Measurements from ENCODE around the gene ATAD5.
A peak's percentile ranks its signal among the peaks of the same experiment; 100 is the strongest.

ATAD5 gene

GRCh38 chr17:30854146-30854545, 22.4 kb downstream of the ATAD5 start:
- H3K4me3 ChIP-seq (ENCODE audit: low read depth in 1 of 2, low read length in 2 of 2), result no peak overlapping the region
- no peaks in the 10 kb centered on the region for H3K4me1 ChIP-seq (ENCODE audit: control insufficient read depth in 1 of 2, insufficient read depth in 2 of 2, low read length in 2 of 2)
- H3K9ac ChIP-seq (ENCODE audit: low read depth in 1 of 2, low read length in 2 of 2), result no peak overlapping the region
- H3K27ac ChIP-seq (ENCODE audit: low read depth, low read length), result no peak overlapping the region
- peaks cover under 1 to 3% of the 10 kb centered on the region in 2 donors for H3K36me3 ChIP-seq (ENCODE audit: control insufficient read depth in 1 of 2, insufficient read depth in 2 of 2, low read length in 2 of 2)
- H3K9me3 ChIP-seq (ENCODE audit: control insufficient read depth in 1 of 2, low read length in 2 of 2), result no peaks in the 10 kb centered on the region
- H3K27me3 ChIP-seq (ENCODE audit: control insufficient read depth in 1 of 2, insufficient read depth in 2 of 2, low read length in 2 of 2), result no peaks in the 10 kb centered on the region

- H3K9me3 ChIP-seq (ENCODE audit: control insufficient read depth in 1 of 2, low read length in 2 of 2), result no peaks in the 10 kb centered on the region
- H3K27me3 ChIP-seq (ENCODE audit: control insufficient read depth in 1 of 2, insufficient read depth in 2 of 2, low read length in 2 of 2), result no peaks in the 10 kb centered on the region
- no peak overlapping the region for H3K4me3 ChIP-seq (ENCODE audit: low read depth in 1 of 2, low read length in 2 of 2)
- H3K4me1 ChIP-seq (ENCODE audit: control insufficient read depth in 1 of 2, insufficient read depth in 2 of 2, low read length in 2 of 2), result no peaks in the 10 kb centered on the region
- H3K27ac ChIP-seq (ENCODE audit: low read depth, low read length), result no peak overlapping the region
- H3K9ac ChIP-seq (ENCODE audit: low read depth in 1 of 2, low read length in 2 of 2), result no peak overlapping the region
- H3K36me3 ChIP-seq (ENCODE audit: control insufficient read depth in 1 of 2, insufficient read depth in 2 of 2, low read length in 2 of 2), result no peaks in the 10 kb centered on the region
Measured at GRCh38 chr17:30858556-30859250, 26.9 kb downstream of the ATAD5 start.

- H3K36me3 ChIP-seq (ENCODE audit: control insufficient read depth in 1 of 2, insufficient read depth in 2 of 2, low read length in 2 of 2), result no peaks in the 10 kb centered on the region
Measured at GRCh38 chr17:30864636-30865035, 32.9 kb downstream of the ATAD5 start.

GRCh38 chr17:30869005-30869404, 37.2 kb downstream of the ATAD5 start:
- Histone ChIP-seq H3K9me3 (ENCODE audit: control insufficient read depth in 1 of 2, low read length in 2 of 2) (no peaks in the 10 kb centered on the region), H3K4me3 (ENCODE audit: low read depth in 1 of 2, low read length in 2 of 2) (no peak overlapping the region), H3K36me3 (ENCODE audit: control insufficient read depth in 1 of 2, insufficient read depth in 2 of 2, low read length in 2 of 2) (peaks cover 0 to 10% of the 10 kb centered on the region in 2 donors)

More at GRCh38 chr17:30864636-30865035, 32.9 kb downstream of the ATAD5 start:
- Histone ChIP-seq H3K9ac (ENCODE audit: low read depth in 1 of 2, low read length in 2 of 2) (no peak overlapping the region), H3K27me3 (ENCODE audit: control insufficient read depth in 1 of 2, insufficient read depth in 2 of 2, low read length in 2 of 2) (no peaks in the 10 kb centered on the region), H3K4me3 (ENCODE audit: low read depth in 1 of 2, low read length in 2 of 2) (no peak overlapping the region), H3K27ac (ENCODE audit: low read depth, low read length) (no peak overlapping the region), H3K4me1 (ENCODE audit: control insufficient read depth in 1 of 2, insufficient read depth in 2 of 2, low read length in 2 of 2) (no peaks in the 10 kb centered on the region), H3K9me3 (ENCODE audit: control insufficient read depth in 1 of 2, low read length in 2 of 2) (no peaks in the 10 kb centered on the region)

GRCh38 chr17:30886187-30886586, 54.4 kb downstream of the ATAD5 start:
- Histone ChIP-seq H3K9me3 (ENCODE audit: control insufficient read depth in 1 of 2, low read length in 2 of 2) (no peaks in the 10 kb centered on the region), H3K27me3 (ENCODE audit: control insufficient read depth in 1 of 2, insufficient read depth in 2 of 2, low read length in 2 of 2) (no peaks in the 10 kb centered on the region), H3K4me1 (ENCODE audit: control insufficient read depth in 1 of 2, insufficient read depth in 2 of 2, low read length in 2 of 2) (no peaks in the 10 kb centered on the region), H3K4me3 (ENCODE audit: low read depth in 1 of 2, low read length in 2 of 2) (no peak overlapping the region), H3K27ac (ENCODE audit: low read depth, low read length) (no peak overlapping the region), H3K36me3 (ENCODE audit: control insufficient read depth in 1 of 2, insufficient read depth in 2 of 2, low read length in 2 of 2) (peaks cover 0 to 4% of the 10 kb centered on the region in 2 donors), H3K9ac (ENCODE audit: low read depth in 1 of 2, low read length in 2 of 2) (no peak overlapping the region)

More at GRCh38 chr17:30869005-30869404, 37.2 kb downstream of the ATAD5 start:
- Histone ChIP-seq H3K9ac (ENCODE audit: low read depth in 1 of 2, low read length in 2 of 2) (no peak overlapping the region), H3K27ac (ENCODE audit: low read depth, low read length) (no peak overlapping the region), H3K27me3 (ENCODE audit: control insufficient read depth in 1 of 2, insufficient read depth in 2 of 2, low read length in 2 of 2) (no peaks in the 10 kb centered on the region), H3K4me1 (ENCODE audit: control insufficient read depth in 1 of 2, insufficient read depth in 2 of 2, low read length in 2 of 2) (no peaks in the 10 kb centered on the region)

GRCh38 chr17:30894236-30894635, 62.5 kb downstream of the ATAD5 start:
- Histone ChIP-seq H3K27me3 (ENCODE audit: control insufficient read depth in 1 of 2, insufficient read depth in 2 of 2, low read length in 2 of 2) (no peaks in the 10 kb centered on the region), H3K9me3 (ENCODE audit: control insufficient read depth in 1 of 2, low read length in 2 of 2) (no peaks in the 10 kb centered on the region), H3K4me3 (ENCODE audit: low read depth in 1 of 2, low read length in 2 of 2) (no peak overlapping the region), H3K27ac (ENCODE audit: low read depth, low read length) (no peak overlapping the region), H3K4me1 (ENCODE audit: control insufficient read depth in 1 of 2, insufficient read depth in 2 of 2, low read length in 2 of 2) (no peaks in the 10 kb centered on the region), H3K36me3 (ENCODE audit: control insufficient read depth in 1 of 2, insufficient read depth in 2 of 2, low read length in 2 of 2) (peaks cover 0 to 19% of the 10 kb centered on the region in 2 donors), H3K9ac (ENCODE audit: low read depth in 1 of 2, low read length in 2 of 2) (no peak overlapping the region)

GRCh38 chr17:30897311-30897710, 65.5 kb downstream of the ATAD5 start:
- no peaks in the 10 kb centered on the region for H3K27me3 ChIP-seq (ENCODE audit: control insufficient read depth in 1 of 2, insufficient read depth in 2 of 2, low read length in 2 of 2)
- no peaks in the 10 kb centered on the region for H3K9me3 ChIP-seq (ENCODE audit: control insufficient read depth in 1 of 2, low read length in 2 of 2)
- no peak overlapping the region for H3K9ac ChIP-seq (ENCODE audit: low read depth in 1 of 2, low read length in 2 of 2)
- peaks cover 4 to 22% of the 10 kb centered on the region in 2 donors for H3K36me3 ChIP-seq (ENCODE audit: control insufficient read depth in 1 of 2, insufficient read depth in 2 of 2, low read length in 2 of 2)
- H3K4me3 ChIP-seq (ENCODE audit: low read depth in 1 of 2, low read length in 2 of 2), result no peak overlapping the region
- no peak overlapping the region for H3K27ac ChIP-seq (ENCODE audit: low read depth, low read length)
- H3K4me1 ChIP-seq (ENCODE audit: control insufficient read depth in 1 of 2, insufficient read depth in 2 of 2, low read length in 2 of 2), result no peaks in the 10 kb centered on the region

- Histone ChIP-seq H3K9me3 (ENCODE audit: control insufficient read depth in 1 of 2, low read length in 2 of 2) (no peaks in the 10 kb centered on the region), H3K36me3 (ENCODE audit: control insufficient read depth in 1 of 2, insufficient read depth in 2 of 2, low read length in 2 of 2) (peaks cover 0 to 13% of the 10 kb centered on the region in 2 donors), H3K4me3 (ENCODE audit: low read depth in 1 of 2, low read length in 2 of 2) (peak overlapping the region; percentile 86 to 98), H3K27me3 (ENCODE audit: control insufficient read depth in 1 of 2, insufficient read depth in 2 of 2, low read length in 2 of 2) (no peaks in the 10 kb centered on the region), H3K9ac (ENCODE audit: low read depth in 1 of 2, low read length in 2 of 2) (peak overlapping the region; percentile 71 to 87), H3K4me1 (ENCODE audit: control insufficient read depth in 1 of 2, insufficient read depth in 2 of 2, low read length in 2 of 2) (peaks cover 7 to 13% of the 10 kb centered on the region in 2 donors), H3K27ac (ENCODE audit: low read depth, low read length) (peak overlapping the region; percentile 26)
Measured at GRCh38 chr17:30905742-30906100, 74.0 kb downstream of the ATAD5 start.

- Histone ChIP-seq H3K27ac (ENCODE audit: low read depth, low read length) (peak within 1 kb of the TSS; percentile 26), H3K4me3 (ENCODE audit: low read depth in 1 of 2, low read length in 2 of 2) (peak within 1 kb of the TSS; percentile 86 to 98), H3K4me1 (ENCODE audit: control insufficient read depth in 1 of 2, insufficient read depth in 2 of 2, low read length in 2 of 2) (peaks cover 7 to 13% of the 10 kb centered on the region in 2 donors), H3K9ac (ENCODE audit: low read depth in 1 of 2, low read length in 2 of 2) (peak within 1 kb of the TSS; percentile 71 to 87), H3K36me3 (ENCODE audit: control insufficient read depth in 1 of 2, insufficient read depth in 2 of 2, low read length in 2 of 2) (peaks cover 0 to 13% of the 10 kb centered on the region in 2 donors), H3K9me3 (ENCODE audit: control insufficient read depth in 1 of 2, low read length in 2 of 2) (no peaks in the 10 kb centered on the region), H3K27me3 (ENCODE audit: control insufficient read depth in 1 of 2, insufficient read depth in 2 of 2, low read length in 2 of 2) (no peaks in the 10 kb centered on the region)
Measured at GRCh38 chr17:30906101-30906911, 74.5 kb downstream of the ATAD5 start, which contains the start of gene TEFM. Gene TEFM (minus strand): TSS chr17:30906238. CDS start chr17:30906198, 40 bp downstream.

GRCh38 chr17:30908717-30909420, 77.1 kb downstream of the ATAD5 start:
- Histone ChIP-seq H3K9ac (ENCODE audit: low read depth in 1 of 2, low read length in 2 of 2) (no peak overlapping the region), H3K27ac (ENCODE audit: low read depth, low read length) (no peak overlapping the region), H3K4me1 (ENCODE audit: control insufficient read depth in 1 of 2, insufficient read depth in 2 of 2, low read length in 2 of 2) (peaks cover 7 to 13% of the 10 kb centered on the region in 2 donors), H3K4me3 (ENCODE audit: low read depth in 1 of 2, low read length in 2 of 2) (no peak overlapping the region), H3K9me3 (ENCODE audit: control insufficient read depth in 1 of 2, low read length in 2 of 2) (no peaks in the 10 kb centered on the region), H3K27me3 (ENCODE audit: control insufficient read depth in 1 of 2, insufficient read depth in 2 of 2, low read length in 2 of 2) (no peaks in the 10 kb centered on the region), H3K36me3 (ENCODE audit: control insufficient read depth in 1 of 2, insufficient read depth in 2 of 2, low read length in 2 of 2) (peaks cover 0 to 5% of the 10 kb centered on the region in 2 donors)
